Suppressor macrophage (primary cell): Measurements from ENCODE around the gene ABR.
A peak's percentile ranks its signal among the peaks of the same experiment; 100 is the strongest.
"Not testable (repeated sequence)": the region's sequence is repeated elsewhere in the genome, so short reads cannot be mapped to it uniquely, and the experiment has no call there.

Experiments
- DNase-seq, 4 experiments: peaks; one replicate each; pipeline ENCODE4 v3.0.0-alpha.2; 2020 to 2022

Gene ABR

GRCh38 chr17:1047879-1048470 lies 131.8 kb downstream of the ABR start:
- no peak for DNase-seq

- no peak for DNase-seq
Observed at GRCh38 chr17:1047177-1047878, 132.5 kb downstream of the ABR start.

- DNase-seq = no peak
Observed at GRCh38 chr17:1045456-1045855, 134.3 kb downstream of the ABR start.

- DNase-seq = not testable (repeated sequence)
Observed at GRCh38 chr17:1044387-1045009, 135.3 kb downstream of the ABR start.

GRCh38 chr17:1043601-1044251 lies 136.1 kb downstream of the ABR start:
- no peak for DNase-seq

GRCh38 chr17:1042486-1042885 lies 137.3 kb downstream of the ABR start:
- no peak for DNase-seq

GRCh38 chr17:1041746-1042145 lies 138.0 kb downstream of the ABR start:
- no peak for DNase-seq

GRCh38 chr17:1040216-1040600 lies 139.6 kb downstream of the ABR start:
- peak; percentile 65 to 82 (median 76) for DNase-seq

GRCh38 chr17:1039511-1040215 lies 140.1 kb downstream of the ABR start:
- DNase-seq = peak; percentile 97 to 98 (median 98)

- no peak for DNase-seq
Observed at GRCh38 chr17:1039123-1039507, 140.7 kb downstream of the ABR start.

GRCh38 chr17:1038459-1039122 lies 141.2 kb downstream of the ABR start:
- DNase-seq = no peak

GRCh38 chr17:1037238-1037879 lies 142.4 kb downstream of the ABR start:
- no peak for DNase-seq

- no peak for DNase-seq
Observed at GRCh38 chr17:1036845-1037237, 142.9 kb downstream of the ABR start.

GRCh38 chr17:1036171-1036844 lies 143.5 kb downstream of the ABR start:
- DNase-seq = no peak

- DNase-seq = no peak
Observed at GRCh38 chr17:1035546-1036170, 144.1 kb downstream of the ABR start.

GRCh38 chr17:1034652-1035210 lies 145.1 kb downstream of the ABR start:
- DNase-seq = no peak

GRCh38 chr17:1033503-1033902 lies 146.3 kb downstream of the ABR start:
- peak; percentile 38 to 70 (median 50) for DNase-seq

GRCh38 chr17:1032391-1032790 lies 147.4 kb downstream of the ABR start:
- DNase-seq = no peak

GRCh38 chr17:1031711-1032110 lies 148.1 kb downstream of the ABR start:
- peak in 2 of 4 experiments; percentile 52 to 60 for DNase-seq
